HG02623 (cell line): ENCODE results near the gene RALGDS.
"Not testable (repeated sequence)": the region's sequence is repeated elsewhere in the genome, so short reads cannot be mapped to it uniquely, and the experiment has no call there.

Experiments
- ATAC-seq: cut with Tn5 transposase; IDR thresholded peaks from one replicate; pipeline ENCODE4 v1.9.1; 2021; ENCODE audit warnings: moderate library complexity; ENCODE audit not compliant: unreplicated experiment

RALGDS gene

DNA sequence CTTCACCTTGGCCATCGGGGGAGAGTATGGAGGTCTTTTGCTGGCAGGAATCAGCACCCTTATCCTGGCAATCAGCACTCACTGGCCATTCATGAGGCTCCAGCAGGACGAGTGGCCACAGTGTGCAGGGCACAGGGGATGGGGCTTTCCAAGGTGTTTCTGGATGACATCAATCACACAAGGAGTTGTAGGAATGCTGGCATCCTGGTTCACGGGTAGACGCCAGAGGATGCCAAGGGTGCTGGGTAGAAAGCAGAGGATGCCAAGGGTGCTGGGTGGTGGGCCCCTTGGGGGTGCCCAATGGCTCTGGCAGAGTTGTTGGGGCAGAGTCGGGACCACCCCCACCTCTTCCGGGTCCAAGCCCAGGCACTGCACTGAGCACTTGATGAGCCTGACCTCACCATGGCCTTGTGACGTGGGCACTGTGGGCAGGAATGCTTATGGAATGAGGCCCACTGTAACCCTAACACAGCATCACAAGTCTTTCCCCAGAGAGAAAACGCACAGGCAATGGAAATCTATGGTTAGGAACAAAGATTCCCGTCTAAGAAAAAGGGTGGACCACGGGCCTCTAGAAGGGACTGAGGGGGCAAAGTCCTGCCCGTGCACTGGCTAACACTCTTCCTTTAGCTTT, 30.2 kb downstream of the RALGDS start:
- no peak for ATAC-seq

DNA sequence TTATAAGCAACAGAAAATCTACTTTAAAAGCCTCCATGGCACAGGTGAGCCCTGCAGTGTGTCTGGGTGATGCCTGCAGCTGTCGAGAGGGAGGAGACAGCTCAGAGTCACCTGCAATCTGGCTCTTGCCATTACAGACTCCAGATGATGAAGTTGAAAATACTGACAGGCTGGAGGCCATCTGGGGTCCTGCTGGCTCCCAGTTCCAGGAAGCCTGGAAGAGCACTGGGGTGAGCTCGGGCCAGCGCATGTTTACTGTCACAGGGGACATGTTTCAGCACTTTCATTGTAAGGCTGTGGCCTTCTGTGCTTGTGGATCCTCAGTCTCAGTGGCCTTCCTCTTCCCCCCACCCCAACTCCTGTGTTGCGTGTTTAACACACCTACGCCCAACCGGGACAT, 30.9 kb downstream of the RALGDS start:
- no peak for ATAC-seq

DNA sequence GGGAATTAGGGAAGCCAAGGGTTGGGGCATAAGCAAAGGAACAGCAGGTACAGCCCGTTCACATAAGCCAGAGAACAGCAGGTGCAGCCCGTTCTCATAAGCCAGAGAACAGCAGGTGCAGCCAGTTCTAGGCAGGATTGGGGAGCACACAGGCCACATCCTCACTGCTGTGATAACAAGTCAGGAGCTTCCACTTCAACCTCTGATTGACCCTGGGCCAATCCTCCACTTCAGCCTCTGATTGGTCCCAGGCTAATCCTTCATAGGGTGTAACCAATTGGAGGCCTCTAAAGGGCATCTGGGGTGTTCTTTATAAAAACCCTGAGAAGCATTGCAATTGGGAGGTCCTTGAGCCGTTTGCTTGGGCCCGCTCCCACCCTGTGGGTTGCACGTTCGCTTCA, 31.8 kb downstream of the RALGDS start:
- ATAC-seq: no peak

DNA sequence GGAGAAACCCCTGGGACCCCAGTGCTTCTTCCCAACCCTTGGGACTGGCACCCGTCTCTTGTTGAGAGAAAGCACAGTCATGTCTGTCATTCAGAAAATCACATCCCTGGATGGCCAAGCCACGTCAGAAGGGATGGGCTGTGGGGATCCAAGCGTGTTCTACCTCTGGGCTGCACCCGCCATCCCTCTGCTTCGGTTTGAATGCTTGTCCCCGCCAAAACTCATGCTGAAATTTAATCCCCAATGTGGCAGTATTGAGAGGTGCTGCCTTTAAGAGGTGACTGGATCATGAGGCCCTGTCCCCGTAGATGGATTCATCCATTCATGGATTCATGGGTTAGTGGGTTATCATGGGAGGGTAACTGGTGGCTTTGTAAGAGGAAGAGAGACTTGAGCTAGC, 32.3 kb downstream of the RALGDS start:
- ATAC-seq: no peak

DNA sequence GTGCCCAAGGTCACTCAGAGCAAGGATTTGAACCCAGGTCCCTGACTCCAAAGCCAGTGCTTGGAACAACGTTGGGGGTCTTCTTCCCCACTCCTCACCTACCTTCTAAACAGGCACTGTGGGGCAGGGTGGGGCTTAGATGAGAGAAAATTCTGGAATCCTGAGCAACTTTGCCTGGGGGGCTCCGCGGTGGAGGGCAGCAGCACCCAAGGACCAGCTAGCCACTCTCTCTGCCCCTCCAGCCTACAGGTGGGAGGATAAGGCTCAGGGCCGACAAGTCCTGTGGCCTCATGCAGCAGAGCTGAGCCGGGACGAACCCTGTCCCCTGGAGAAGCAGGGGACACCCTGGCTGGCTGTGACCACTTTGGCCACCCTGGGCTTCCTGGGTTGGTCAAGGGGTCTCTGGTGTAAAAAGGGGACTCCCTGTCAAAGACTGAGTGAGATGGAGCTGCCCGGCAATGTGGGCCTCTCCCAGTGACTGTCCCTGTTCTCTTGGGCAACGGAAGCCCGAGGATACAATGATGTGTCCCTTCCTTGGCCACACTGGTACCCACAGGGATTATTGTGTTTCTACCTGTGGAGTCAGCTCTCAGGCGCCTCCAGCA, 32.8 kb downstream of the RALGDS start:
- no peak for ATAC-seq

DNA sequence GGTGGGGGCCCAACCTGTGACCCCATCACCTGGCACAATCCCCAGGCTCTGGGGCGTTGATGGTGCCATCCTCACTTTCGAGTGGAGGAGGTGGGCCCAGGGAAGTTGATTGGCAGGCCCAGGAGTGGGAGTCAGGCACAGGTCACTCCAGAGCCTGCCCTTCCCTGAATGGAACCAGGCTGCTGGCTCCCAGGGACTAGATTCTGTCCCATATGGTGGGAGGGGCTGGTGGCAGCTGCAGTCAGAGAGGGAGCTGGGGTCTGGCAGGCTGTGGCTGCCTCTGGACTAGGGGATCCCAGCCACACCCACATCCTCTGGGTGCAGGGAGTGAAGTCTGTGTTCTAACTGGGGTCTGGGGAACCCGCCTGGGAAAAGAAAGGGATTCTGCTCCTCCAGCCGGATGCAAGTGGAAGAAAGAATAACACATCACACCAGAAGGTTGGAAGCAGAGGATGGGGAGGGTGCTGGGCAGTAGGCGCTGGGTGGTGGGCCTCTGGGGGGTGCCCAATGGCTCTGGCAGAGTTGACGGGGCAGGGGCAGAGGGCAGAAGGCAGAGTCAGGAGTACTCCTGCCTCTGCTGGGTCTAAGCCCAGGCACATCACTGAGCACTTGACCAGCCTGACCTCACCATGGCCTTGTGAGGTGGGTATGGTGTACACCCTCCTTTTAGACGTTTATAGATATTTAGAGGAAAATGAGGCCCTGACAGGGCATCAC, 33.5 kb downstream of the RALGDS start:
- ATAC-seq: no peak

DNA sequence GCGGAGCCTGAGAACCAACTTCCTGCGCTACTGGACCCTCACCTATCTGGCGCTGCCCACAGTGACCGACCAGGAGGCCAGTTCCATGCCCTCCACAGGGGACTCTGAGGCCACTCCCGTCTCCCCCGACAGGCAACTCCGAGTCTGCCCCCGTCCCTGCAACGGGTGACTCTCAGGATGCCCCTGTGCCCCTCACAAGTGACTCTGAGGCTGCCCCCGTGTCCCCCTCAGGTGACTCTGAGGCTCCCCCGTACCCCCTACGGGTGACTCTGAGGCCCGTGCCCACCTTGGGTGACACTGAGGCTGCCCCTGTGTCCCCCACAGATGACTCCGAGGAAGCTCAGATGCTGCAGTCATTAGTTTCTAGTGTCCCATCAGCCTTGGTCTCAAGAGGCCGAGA, 34.1 kb downstream of the RALGDS start:
- ATAC-seq: no peak

DNA sequence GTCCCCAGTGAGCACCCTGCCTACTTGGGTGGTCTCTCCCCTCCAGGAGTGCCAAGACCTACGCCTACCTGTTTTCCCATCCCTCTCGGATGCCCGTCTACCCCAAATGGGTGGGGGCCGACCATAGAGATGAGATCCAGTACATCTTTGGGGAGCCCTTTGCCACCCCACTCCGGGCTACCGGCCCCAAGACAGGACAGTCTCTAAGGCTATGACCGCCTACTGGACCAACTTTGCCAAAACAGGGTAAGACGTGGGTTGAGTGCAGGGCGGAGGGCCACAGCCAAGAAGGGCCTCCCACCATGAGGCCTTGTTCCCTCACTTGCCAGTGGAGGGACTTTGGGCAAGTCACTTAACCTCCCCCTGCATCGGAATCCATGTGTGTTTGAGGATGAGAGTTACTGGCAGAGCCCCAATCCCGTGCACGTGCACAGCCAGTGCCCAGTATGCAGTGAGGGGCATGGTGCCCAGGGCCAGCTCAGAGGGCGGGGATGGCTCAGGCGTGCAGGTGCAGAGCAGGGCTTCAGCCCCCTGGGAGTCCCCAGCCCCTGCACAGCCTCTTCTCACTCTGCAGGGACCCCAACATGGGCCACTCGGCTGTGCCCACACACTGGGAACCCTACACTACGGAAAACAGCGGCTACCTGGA, 34.7 kb downstream of the RALGDS start:
- not testable (repeated sequence) for ATAC-seq

DNA sequence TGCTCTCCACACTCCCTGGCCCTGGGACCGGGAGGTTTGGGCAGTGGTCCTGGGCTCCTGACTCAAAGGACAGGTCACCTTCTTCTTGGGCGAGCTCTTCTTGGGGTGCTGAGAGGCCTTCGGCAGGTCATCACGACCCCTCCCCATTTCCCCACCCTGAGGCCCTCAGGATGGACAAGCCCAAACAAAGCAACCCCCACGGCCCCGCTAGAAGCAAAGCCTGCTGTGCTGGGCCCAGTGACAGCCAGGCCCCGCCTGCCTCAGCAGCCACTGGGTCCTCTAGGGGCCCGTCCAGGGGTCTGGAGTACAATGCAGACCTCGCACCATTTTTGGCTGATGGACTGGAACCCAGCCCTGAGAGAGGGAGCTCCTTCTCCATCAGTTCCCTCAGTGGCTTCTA, 37.4 kb downstream of the RALGDS start:
- ATAC-seq: not testable (repeated sequence)

DNA sequence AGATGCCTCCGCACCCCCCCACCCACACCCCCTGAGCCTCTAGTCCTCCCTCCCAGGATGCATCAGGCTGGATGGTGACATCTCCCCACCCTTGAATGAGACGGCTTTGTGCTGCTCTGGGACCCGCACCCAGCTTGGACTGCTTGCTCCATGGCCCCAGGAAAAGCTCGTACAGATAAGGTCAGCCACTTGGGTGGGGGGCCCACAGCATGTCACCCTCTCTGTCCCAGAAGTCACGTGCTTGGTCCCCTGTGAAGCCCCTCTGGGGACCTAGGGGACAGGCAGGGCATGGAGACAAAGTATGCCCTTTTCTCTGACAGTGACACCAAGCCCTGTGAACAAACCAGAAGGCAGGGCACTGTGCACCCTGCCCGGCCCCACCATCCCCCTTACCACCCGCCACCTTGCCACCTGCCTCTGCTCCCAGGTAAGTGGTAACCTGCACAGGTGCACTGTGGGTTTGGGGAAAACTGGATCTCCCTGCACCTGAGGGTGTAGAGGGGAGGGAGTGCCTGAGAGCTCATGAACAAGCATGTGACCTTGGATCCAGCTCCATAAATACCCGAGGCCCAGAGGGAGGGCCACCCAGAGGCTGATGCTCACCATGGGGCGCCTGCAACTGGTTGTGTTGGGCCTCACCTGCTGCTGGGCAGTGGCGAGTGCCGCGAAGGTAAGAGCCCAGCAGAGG, 38.9 kb downstream of the RALGDS start:
- ATAC-seq: not testable (repeated sequence)

DNA sequence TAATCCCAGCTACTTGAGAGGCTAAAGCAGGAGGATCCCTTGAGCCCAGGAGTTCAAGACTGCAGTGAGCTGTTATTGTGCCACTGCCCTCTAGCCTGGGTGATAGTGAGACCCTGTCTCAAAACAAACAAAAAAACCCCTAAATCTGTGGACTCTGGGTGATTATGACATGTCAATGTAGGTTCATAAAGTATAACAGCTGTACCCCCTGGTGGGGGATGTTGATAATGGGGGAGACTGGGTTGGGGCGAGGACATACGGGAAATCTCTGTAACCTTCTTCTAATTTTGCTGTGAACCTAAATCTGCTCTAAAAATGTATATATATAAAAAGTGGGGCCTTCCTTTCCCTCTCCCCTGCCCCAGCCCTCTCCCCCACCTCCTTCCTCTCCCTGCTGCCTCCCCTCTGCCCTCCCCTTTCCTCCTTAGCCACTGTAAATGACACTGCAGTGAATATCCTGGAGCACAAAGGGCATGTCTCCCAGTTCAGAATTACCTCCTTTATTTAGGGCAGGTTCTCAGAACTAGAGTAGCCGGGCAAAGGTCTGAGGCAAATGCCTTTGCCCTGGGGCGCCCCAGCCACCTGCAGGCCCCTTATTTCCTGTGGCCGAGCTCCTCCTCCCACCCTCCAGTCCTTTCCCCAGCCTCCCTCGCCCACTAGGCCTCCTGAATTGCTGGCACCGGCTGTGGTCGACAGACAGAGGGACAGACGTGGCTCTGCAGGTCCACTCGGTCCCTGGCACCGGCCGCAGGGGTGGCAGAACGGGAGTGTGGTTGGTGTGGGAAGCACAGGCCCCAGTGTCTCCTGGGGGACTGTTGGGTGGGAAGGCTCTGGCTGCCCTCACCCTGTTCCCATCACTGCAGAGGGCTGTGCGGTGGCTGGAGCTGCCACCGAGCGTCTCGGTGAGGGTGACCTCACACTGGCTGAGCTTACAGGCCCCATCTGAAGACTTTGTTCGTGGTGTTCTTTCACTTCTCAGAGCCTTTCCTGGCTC, 40.0 kb downstream of the RALGDS start:
- not testable (repeated sequence) for ATAC-seq

DNA sequence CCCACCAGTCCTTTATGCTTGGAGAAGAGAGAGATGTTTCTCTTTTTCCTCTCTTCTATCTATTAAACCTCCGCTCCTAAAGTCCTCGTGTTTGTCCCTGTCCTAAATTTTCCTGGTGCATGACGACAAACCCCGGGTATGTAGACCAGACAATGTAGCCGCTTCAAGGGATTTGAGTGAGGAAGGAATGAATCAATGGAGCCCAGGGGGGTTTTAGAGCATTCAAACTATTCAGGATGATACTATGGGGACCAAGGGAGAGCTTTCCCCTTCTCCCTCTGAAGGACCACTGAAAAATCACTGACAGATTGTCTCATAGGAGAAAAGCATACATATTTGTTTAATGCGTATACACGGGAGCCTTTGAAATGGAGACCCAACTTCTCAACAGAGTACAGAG, 40.9 kb downstream of the RALGDS start:
- ATAC-seq: no peak

DNA sequence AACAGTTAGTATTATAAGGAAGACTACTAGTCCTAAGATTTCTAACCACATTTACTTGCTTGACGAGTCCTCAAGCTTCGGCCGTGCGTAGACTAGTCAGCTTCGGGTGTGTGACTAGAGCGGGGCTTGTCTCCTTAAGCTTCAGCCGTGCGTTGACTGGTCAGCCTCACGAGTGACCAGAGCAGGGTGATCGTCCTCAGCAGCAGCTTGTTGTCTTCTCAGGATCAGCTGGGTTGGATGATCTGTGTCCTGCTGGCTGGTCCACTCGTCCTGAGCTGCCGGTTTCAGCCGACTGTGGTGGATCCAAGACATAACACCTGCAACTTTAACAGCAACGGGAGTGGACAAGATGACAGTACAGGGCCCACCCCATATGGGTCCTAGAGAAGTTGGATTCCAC, 42.6 kb downstream of the RALGDS start:
- ATAC-seq: no peak

DNA sequence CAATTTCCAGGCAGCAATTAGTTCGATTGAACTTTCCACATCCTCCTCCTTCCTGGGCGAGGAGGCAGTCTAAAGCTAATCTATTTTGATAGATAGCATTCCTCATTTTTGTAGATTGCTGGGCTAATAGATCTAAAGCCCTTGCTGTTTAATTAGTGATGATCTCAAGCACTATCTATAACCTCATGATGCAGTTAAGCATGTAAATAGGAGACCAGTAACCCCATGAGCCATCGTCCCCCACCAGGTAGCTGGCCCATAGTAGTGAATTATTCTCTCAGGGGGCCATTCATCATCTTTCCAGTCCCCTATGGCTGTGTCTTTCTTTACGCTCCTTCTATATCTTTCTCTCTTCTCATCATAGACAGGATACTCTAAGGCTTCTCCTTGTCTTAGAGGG, 44.3 kb downstream of the RALGDS start:
- no peak for ATAC-seq

DNA sequence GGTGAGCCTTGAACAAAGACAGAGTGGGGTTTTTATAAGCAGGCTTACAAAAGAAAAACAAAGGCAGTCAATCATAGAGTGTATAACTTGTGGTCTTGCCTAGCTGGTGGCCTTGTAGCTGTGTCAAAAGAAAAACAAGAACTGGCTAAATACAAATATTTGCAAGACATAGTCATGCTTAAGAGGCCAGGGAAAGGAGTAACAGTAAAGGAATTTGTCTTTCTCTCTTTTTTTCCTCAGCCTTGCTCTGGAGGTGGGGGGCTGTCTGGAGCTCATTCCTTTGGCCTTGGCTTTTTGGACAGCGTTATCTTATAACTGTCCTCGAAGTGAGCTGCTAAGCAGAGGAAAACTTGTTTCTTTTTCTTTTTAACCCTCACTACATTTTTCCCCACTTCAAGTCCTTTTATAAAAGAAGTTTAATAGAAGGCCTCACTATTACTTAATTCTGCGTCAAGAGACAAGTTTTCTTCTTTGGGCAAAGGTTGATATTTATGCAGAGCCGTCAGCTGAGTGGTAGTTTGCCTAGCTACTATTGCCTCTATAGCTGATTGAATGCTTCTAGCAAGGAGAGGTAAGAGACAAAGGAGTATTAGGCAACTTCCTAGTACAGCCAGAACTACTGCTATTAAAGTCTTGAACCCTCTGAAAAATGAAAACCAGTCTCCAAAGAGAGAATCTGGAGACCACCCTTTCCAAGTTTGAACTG, 45.0 kb downstream of the RALGDS start:
- ATAC-seq: no peak

DNA sequence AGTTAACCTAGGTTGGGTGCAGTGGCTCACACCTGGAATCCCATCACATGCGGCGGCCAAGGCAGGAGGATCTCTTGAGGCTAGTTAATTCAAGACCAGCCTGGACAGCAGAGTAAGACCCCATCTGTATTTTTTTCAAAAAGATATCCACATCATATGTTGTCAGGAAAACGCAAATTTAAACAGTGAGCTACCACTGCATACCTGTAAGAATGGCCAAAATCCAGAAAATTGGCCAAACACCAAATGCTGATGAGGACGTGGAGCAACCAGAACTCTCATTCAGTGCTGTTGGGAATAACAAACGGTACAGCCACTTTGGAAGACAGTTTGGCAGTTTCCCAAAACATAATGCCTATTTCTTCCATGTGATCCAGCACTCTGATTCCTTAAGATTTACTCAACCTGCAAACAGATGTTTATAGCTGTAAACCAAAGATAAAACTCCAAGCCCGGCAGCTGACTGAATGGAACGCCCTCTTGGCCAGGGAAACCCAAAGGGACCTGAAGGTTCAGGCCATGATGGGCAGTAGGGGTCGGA, 46.9 kb downstream of the RALGDS start:
- no peak for ATAC-seq

DNA sequence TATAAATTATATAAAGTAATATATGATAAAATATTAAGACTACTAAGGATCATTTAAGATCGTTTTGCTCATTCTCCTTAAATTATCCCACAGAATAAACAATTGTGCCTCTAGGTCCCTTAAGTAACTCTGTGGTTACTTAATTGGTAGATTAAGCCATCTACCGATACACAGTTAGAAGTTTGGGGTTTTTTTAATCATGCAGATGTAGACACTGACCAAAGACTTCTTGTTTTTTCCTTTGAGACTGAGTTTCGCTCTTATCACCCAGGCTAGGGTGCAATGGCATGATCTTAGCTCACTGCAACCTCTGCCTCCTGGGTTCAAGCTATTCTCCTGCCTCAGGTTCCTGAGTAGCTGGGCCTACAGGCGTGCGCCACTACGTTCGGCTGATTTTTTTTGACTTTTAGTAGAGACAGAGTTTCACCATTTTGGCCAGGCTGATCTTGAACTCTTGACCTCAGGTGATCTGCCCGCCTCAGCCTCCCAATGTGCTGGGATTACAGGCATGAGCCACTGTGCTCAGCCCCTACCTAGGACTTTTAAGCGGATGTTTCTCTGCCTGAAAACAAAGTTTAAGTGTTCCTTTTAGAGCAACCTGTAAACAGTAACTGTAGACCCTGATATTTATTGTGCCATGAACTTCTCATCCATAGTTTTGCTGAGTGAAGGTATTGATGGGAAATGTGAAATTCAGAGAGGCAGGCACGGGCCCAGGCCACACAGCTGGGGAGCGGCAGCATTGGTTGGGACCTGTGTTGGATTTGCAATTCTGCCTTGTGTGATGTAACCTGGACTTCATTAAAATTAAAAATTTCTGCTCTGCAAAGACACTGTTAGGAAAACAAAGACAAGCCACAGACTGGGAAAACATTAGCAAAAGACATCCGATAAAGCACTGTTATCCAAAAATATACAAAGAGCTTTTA, 47.7 kb downstream of the RALGDS start:
- ATAC-seq: no peak

DNA sequence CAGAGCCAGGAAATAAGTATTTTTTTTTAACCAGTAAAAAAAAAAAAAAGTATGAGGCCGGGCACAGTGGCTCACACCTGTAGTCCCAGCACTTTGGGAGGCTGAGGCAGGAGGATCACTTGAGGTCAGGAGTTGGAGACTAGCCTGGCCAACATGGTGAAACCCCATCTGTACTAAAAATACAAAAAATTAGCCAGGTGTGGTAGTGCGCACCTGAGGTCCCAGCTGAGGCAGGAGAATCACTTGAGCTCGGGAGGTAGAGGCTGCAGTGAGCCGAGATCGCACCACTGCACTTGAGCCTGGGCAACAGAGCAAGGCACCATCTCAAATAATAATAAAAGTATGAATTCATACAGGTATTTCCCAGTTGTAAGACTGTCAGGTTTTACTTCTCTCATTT, 48.8 kb downstream of the RALGDS start:
- not testable (repeated sequence) for ATAC-seq
